ENCODE data around the gene NHLH2.

DNA sequence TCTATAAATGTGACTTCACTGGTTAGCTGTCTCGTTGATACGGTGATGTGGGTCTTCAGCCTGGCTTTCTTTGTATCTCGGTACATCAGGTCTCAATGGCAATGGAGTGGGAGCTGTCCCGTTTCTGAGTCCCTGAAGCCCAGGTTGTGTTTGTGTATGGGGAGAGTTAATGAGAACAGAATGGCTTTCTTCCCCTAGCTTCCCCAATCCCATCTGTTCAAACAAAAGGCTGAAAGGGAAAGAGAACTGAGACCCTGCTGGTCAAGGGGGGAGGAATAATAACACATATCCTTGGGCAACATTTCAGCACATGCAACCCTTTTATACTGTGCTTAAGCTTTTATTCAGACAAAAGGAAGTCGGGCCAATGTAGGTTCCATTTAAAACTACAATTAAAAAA is 44.0 kb downstream of the NHLH2 start:
- TF ChIP-seq, protein P1, sequence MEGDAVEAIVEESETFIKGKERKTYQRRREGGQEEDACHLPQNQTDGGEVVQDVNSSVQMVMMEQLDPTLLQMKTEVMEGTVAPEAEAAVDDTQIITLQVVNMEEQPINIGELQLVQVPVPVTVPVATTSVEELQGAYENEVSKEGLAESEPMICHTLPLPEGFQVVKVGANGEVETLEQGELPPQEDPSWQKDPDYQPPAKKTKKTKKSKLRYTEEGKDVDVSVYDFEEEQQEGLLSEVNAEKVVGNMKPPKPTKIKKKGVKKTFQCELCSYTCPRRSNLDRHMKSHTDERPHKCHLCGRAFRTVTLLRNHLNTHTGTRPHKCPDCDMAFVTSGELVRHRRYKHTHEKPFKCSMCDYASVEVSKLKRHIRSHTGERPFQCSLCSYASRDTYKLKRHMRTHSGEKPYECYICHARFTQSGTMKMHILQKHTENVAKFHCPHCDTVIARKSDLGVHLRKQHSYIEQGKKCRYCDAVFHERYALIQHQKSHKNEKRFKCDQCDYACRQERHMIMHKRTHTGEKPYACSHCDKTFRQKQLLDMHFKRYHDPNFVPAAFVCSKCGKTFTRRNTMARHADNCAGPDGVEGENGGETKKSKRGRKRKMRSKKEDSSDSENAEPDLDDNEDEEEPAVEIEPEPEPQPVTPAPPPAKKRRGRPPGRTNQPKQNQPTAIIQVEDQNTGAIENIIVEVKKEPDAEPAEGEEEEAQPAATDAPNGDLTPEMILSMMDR (IDR thresholded peaks at IDR 0.05) = no peak
- no peak for TF ChIP-seq EP300 (IDR thresholded peaks at IDR 0.05)
